NCI-H82 (cell line): ENCODE measurements around the gene DIAPH2.

Experiments
- DNase-seq: peaks from one replicate; lab custom pipeline; 2025; lab: John Stamatoyannopoulos, UW

The DIAPH2 gene

GRCh38 chrX:97309487-97310116 lies 625.0 kb downstream of the DIAPH2 start:
- no peak for DNase-seq

GRCh38 chrX:97310373-97310772 lies 625.7 kb downstream of the DIAPH2 start:
- DNase-seq = no peak

- no peak for DNase-seq
Observed at GRCh38 chrX:97311066-97311778, 626.6 kb downstream of the DIAPH2 start.

GRCh38 chrX:97314345-97314744 lies 629.7 kb downstream of the DIAPH2 start:
- no peak for DNase-seq

- peak; percentile 1 for DNase-seq
Observed at GRCh38 chrX:97315939-97316338, 631.3 kb downstream of the DIAPH2 start.

GRCh38 chrX:97320305-97320704 lies 635.7 kb downstream of the DIAPH2 start:
- no peak for DNase-seq

- no peak for DNase-seq
Observed at GRCh38 chrX:97322401-97322800, 637.8 kb downstream of the DIAPH2 start.

- DNase-seq = no peak
Observed at GRCh38 chrX:97326456-97326855, 641.8 kb downstream of the DIAPH2 start.

- no peak for DNase-seq
Observed at GRCh38 chrX:97328853-97329390, 644.3 kb downstream of the DIAPH2 start.

GRCh38 chrX:97330151-97330550 lies 645.5 kb downstream of the DIAPH2 start:
- DNase-seq = no peak

- DNase-seq = no peak
Observed at GRCh38 chrX:97332963-97333362, 648.3 kb downstream of the DIAPH2 start.

- DNase-seq = no peak
Observed at GRCh38 chrX:97334850-97335249, 650.2 kb downstream of the DIAPH2 start.

- no peak for DNase-seq
Observed at GRCh38 chrX:97344724-97345123, 660.1 kb downstream of the DIAPH2 start.

GRCh38 chrX:97358941-97359340 lies 674.3 kb downstream of the DIAPH2 start:
- DNase-seq = peak; percentile 40

GRCh38 chrX:97363843-97364242 lies 679.2 kb downstream of the DIAPH2 start:
- DNase-seq = no peak

- DNase-seq = no peak
Observed at GRCh38 chrX:97366237-97366636, 681.6 kb downstream of the DIAPH2 start.

GRCh38 chrX:97367125-97367524 lies 682.5 kb downstream of the DIAPH2 start:
- peak; percentile 4 for DNase-seq

GRCh38 chrX:97369947-97370346 lies 685.3 kb downstream of the DIAPH2 start:
- peak; percentile 27 for DNase-seq

GRCh38 chrX:97372001-97372766 lies 687.5 kb downstream of the DIAPH2 start:
- DNase-seq = no peak

- DNase-seq = no peak
Observed at GRCh38 chrX:97374266-97374665, 689.6 kb downstream of the DIAPH2 start.

- no peak for DNase-seq
Observed at GRCh38 chrX:97380200-97380599, 695.6 kb downstream of the DIAPH2 start.

- DNase-seq = no peak
Observed at GRCh38 chrX:97384685-97385084, 700.0 kb downstream of the DIAPH2 start.

GRCh38 chrX:97387004-97387403 lies 702.4 kb downstream of the DIAPH2 start:
- no peak for DNase-seq
